Left lung (tissue), 10 donors: ENCODE results near the gene WDR53. TPM values are rescaled to one million over a fixed set of nuclear protein-coding genes. Genes with fewer than 3 reads are reported as not detected.
"Not testable (repeated sequence)": the region's sequence is repeated elsewhere in the genome, so short reads cannot be mapped to it uniquely, and the experiment has no call there.

Experiments used
- ATAC-seq: fragments of 200-7000 bp; cut with Tn5 transposase; one replicate; pipeline ENCODE4 v1.9.1; 2020; ENCODE audit warnings: moderate library complexity
- DNase-seq, 4 donors: peaks; one replicate each; pipeline ENCODE4 v3.0.0-alpha.2; 2013 to 2020
- H3K27ac ChIP-seq, 2 donors: fragments of 200-600 bp; sonication (generic) in 1 of 2; one replicate each; pipeline versions ENCODE4 v1.5.0 to v1.8.0; 2020 to 2021
- H3K27me3 ChIP-seq, 2 donors: fragments of 200-600 bp; sonication (generic) in 1 of 2; one replicate each; pipeline versions ENCODE4 v1.5.0 to v1.8.0; 2020 to 2021
- H3K36me3 ChIP-seq, 2 donors: fragments of 200-600 bp; sonication (generic) in 1 of 2; one replicate each; pipeline versions ENCODE4 v1.5.0 to v1.8.0; 2020 to 2021
- H3K4me1 ChIP-seq, 2 donors: fragments of 200-600 bp; one replicate each; pipeline ENCODE4 v1.8.0; 2021
- H3K4me3 ChIP-seq, 2 donors: fragments of 200-600 bp; sonication (generic) in 1 of 2; one replicate each; pipeline versions ENCODE4 v1.5.0 to v1.8.0; 2020 to 2021; ENCODE audit warnings: mild to moderate bottlenecking in 1 of 2
- H3K9me3 ChIP-seq, 2 donors: fragments of 200-600 bp; sonication (generic) in 1 of 2; one replicate each; pipeline versions ENCODE4 v1.5.0 to v1.8.0; 2020 to 2021
- intact Hi-C, 2 donors: fragments of 100-400 bp; cut with DNase I; formaldehyde crosslinking; loops; one replicate each; pipeline versions ENCODE4 v1.11.2 to v1.14.2; 2022
- polyA plus RNA-seq, 6 donors: library from polyadenylated mRNA; unstranded; fragments of 120-200 nt; gene quantifications; one replicate each; pipeline ENCODE4 v1.2.1, GENCODE V29; 2013; ENCODE audit not compliant: insufficient read length in 6 of 6
- total RNA-seq, 2 donors: library from RNA; stranded (reverse); fragmentation: NEBNext Ultra II Directional; extraction: Animal tissue kit (Norgen Biotek cat#: 25700); gene quantifications; one replicate each; pipeline ENCODE4 v1.2.1, GENCODE V29; 2021
- TF ChIP-seq, protein P1 (sequence below), 2 donors: fragments of 200-600 bp; sonication (generic) in 1 of 2; IDR thresholded peaks; one replicate each; pipeline versions ENCODE4 v1.5.0 to v1.8.0; 2021; ENCODE audit warnings: antibody characterized with exemption in 2 of 2
- donor health status: DM: no; HTN: yes; CAD: no.
- donor health status: DM: no; HTN: no; CAD: no.

WDR53 gene
- total and polyA plus RNA-seq, 8 donors: 10.2 to 21.8 (median 16.1) TPM

DNA sequence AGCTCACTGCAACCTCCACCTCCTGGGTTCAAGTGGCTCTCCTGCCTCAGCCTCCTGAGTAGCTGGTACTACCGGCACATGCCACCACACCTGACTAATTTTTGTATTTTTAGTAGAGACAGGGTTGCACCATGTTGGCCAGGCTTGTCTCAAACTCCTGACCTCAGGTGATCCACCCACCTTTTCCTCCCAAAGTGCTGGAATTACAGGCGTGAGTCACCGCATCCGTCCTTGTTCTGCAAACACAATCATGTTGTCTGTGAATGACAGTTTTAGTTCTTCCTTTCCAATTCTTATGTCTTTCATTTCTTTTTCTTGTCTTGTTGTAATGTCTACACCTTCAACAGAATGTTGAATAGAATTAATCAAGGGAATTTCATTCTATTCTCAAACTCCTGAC lies 36.9 kb downstream of the WDR53 start:
- no peak for ATAC-seq
- no peaks in the 10 kb centered on the region for H3K9me3 ChIP-seq
- no peak overlapping the region for H3K27ac ChIP-seq
- H3K36me3 ChIP-seq: no peaks in the 10 kb centered on the region
- TF ChIP-seq, protein P1, sequence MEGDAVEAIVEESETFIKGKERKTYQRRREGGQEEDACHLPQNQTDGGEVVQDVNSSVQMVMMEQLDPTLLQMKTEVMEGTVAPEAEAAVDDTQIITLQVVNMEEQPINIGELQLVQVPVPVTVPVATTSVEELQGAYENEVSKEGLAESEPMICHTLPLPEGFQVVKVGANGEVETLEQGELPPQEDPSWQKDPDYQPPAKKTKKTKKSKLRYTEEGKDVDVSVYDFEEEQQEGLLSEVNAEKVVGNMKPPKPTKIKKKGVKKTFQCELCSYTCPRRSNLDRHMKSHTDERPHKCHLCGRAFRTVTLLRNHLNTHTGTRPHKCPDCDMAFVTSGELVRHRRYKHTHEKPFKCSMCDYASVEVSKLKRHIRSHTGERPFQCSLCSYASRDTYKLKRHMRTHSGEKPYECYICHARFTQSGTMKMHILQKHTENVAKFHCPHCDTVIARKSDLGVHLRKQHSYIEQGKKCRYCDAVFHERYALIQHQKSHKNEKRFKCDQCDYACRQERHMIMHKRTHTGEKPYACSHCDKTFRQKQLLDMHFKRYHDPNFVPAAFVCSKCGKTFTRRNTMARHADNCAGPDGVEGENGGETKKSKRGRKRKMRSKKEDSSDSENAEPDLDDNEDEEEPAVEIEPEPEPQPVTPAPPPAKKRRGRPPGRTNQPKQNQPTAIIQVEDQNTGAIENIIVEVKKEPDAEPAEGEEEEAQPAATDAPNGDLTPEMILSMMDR (IDR thresholded peaks at IDR 0.05): no peak
- H3K4me3 ChIP-seq: no peak overlapping the region
- no peak for DNase-seq
- peaks cover 0 to 22% of the 10 kb centered on the region in 2 donors for H3K27me3 ChIP-seq
- peaks cover 0 to 4% of the 10 kb centered on the region in 2 donors for H3K4me1 ChIP-seq
- intact Hi-C loops: no loop called here

DNA sequence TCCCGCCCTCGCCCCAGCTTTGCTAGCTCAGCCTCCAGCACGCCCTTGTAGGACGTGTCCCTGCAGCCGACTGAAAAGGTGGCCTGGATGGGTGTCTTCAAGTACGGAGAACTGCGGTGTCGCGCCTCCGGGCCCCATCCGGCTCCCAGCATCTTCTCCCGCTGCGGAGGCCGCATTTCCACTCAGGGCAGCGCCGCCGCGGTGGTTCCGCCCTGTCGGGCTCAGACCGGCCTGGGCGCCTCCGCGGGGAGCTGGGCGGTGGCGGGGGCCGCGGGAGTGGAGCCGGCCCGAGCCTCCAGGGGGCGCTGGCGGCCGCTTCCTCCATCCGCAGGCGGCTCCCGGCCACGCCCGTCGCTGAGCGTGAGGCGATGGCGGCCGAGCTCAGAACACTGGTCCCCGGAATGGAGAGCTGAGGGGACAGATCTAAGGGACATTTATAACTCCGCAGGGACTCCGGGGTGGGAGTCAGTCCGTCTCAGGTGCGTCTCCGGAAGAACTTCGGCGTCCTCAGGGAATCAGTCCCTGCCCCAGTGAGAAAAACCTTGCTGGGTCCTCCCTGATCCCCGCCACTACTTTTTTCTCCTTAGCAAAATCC lies 39.6 kb downstream of the WDR53 start:
- intact Hi-C loops: loop anchor here in 1 of 2 donors (10.0 kb wide), 1 partner anchor 274 kb away; no protein-coding TSS in a partner anchor
- peaks cover 0 to 16% of the 10 kb centered on the region in 2 donors for H3K27me3 ChIP-seq
- peak overlapping the region; percentile 32 to 43 for H3K4me3 ChIP-seq
- H3K36me3 ChIP-seq: no peaks in the 10 kb centered on the region
- DNase-seq (peak; percentile 8 to 99 (median 80)), ATAC-seq (peak; percentile 100)
- H3K4me1 ChIP-seq: peaks cover 0 to 4% of the 10 kb centered on the region in 2 donors
- H3K27ac ChIP-seq: peak overlapping the region; percentile 7 to 38
- TF ChIP-seq, protein P1 (IDR thresholded peaks at IDR 0.05): peak; percentile 85 to 95
- H3K9me3 ChIP-seq: no peaks in the 10 kb centered on the region

DNA sequence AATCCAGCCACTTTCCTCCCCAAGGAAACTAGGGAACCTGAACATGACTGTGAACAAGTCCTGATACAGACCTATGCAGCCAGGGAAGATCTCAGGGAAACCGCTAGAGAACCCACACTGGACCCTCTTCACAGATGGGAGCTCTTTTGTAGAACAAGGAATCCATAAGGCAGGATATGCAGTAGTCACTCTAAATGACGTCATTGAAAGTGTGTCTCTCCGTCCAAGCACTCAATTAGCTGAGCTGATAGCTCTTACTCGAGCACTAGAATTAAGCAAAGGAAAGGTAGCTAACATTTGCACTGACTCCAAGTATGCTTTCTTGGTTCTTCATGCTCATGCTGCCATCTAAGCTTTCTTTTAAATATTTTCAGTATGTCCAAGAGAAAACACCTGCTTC lies 43.2 kb downstream of the WDR53 start:
- ATAC-seq: no peak
- H3K36me3 ChIP-seq: no peaks in the 10 kb centered on the region
- H3K4me3 ChIP-seq: no peak overlapping the region
- peaks cover 0 to 12% of the 10 kb centered on the region in 2 donors for H3K27me3 ChIP-seq
- peaks cover 0 to 4% of the 10 kb centered on the region in 2 donors for H3K4me1 ChIP-seq
- H3K9me3 ChIP-seq: peaks cover 0 to 23% of the 10 kb centered on the region in 2 donors
- no peak for DNase-seq
- no peak overlapping the region for H3K27ac ChIP-seq
- TF ChIP-seq, protein P1 (IDR thresholded peaks at IDR 0.05): no peak
- intact Hi-C loops: loop anchor here in 1 of 2 donors (10.0 kb wide), 1 partner anchor 270 kb away; no protein-coding TSS in a partner anchor

DNA sequence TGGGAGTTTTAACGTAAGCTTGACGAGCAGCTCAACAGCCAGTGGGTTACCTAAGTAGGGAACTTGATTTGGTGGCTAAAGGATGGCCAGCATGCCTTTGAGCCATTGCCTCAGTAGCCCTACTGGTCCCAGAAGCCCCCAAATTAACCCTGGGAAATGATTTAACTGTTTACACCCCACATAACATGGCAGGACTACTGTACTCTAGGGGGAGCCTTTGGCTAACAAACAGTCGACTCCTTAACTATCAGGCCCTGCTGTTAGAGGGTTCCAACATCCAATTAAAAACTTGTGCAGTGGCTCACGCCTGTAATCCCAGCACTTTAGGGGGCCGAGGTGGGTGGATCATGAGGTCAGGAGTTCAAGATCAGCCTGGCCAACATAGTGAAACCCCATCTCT lies 43.8 kb downstream of the WDR53 start:
- TF ChIP-seq, protein P1 (IDR thresholded peaks at IDR 0.05): no peak
- no peak overlapping the region for H3K4me3 ChIP-seq
- DNase-seq (no peak), ATAC-seq (no peak)
- peaks cover 0 to 12% of the 10 kb centered on the region in 2 donors for H3K27me3 ChIP-seq
- peaks cover 0 to 4% of the 10 kb centered on the region in 2 donors for H3K4me1 ChIP-seq
- peaks cover 0 to 29% of the 10 kb centered on the region in 2 donors for H3K9me3 ChIP-seq
- H3K27ac ChIP-seq: no peak overlapping the region
- intact Hi-C loops: loop anchor here in 1 of 2 donors (10.0 kb wide), 1 partner anchor 270 kb away; no protein-coding TSS in a partner anchor
- H3K36me3 ChIP-seq: no peaks in the 10 kb centered on the region

DNA sequence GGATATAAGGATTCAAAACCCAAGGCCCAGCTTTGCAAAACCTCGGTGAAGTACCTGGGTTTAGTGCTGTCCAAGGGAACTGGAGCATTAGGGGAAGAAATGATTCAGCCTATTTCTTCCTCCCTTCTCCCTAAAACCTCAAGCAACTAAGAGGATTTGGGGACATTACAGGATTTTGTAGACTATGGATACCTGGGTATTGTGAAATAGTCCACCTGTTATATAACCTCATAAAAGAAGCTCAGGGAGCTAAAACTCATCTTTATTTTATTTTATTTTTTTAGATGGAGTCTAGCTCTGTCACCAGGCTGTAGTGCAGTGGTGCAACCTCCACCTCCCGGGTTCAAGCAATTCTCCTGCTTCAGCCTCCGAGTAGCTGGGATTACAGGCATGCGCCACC lies 44.5 kb downstream of the WDR53 start:
- Histone ChIP-seq H3K36me3 (no peaks in the 10 kb centered on the region), H3K27ac (no peak overlapping the region), H3K9me3 (peaks cover 0 to 36% of the 10 kb centered on the region in 2 donors), H3K4me1 (peaks cover 0 to 4% of the 10 kb centered on the region in 2 donors), H3K4me3 (no peak overlapping the region), H3K27me3 (peaks cover 0 to 5% of the 10 kb centered on the region in 2 donors)
- DNase-seq (no peak), ATAC-seq (no peak)
- TF ChIP-seq, protein P1 (IDR thresholded peaks at IDR 0.05): no peak
- intact Hi-C loops: loop anchor here in 1 of 2 donors (10.0 kb wide), 1 partner anchor 269 kb away; no protein-coding TSS in a partner anchor

DNA sequence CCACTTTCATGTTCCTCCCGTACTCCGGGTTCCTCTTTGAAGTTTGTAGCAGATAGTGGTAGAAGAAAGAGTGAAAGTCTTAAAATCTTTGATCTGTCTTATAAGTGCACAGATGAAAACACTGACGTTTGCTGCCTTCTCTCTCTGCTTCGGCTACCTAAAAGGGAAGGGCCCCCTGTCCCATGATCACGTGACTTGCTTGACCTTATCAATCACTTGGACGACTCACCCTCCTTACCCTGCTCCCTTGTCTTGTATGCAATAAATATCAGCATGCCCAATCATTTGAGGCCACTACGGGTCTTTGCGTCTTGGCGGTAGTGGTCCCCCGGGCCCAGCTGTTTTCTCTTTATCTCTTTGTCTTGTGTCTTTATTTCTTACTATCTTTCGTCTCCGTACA lies 47.1 kb downstream of the WDR53 start:
- not testable (repeated sequence) for H3K36me3 ChIP-seq, ATAC-seq, H3K27ac ChIP-seq, DNase-seq, H3K4me1 ChIP-seq, H3K4me3 ChIP-seq, H3K27me3 ChIP-seq
- intact Hi-C loops: loop anchor here in 1 of 2 donors (10.0 kb wide), 1 partner anchor 266 kb away; no protein-coding TSS in a partner anchor
- peaks cover 0 to 57% of the 10 kb centered on the region in 2 donors for H3K9me3 ChIP-seq
